Right renal pelvis (tissue), 4 donors: Measurements from ENCODE around the gene DNAJB8. TPM values are rescaled to one million over a fixed set of nuclear protein-coding genes. Genes with fewer than 3 reads are reported as not detected.
A peak's percentile ranks its signal among the peaks of the same experiment; 100 is the strongest.

Source experiments
- DNase-seq, 4 donors: peaks; one replicate each; pipeline ENCODE4 v3.0.0-alpha.2; 2013; ENCODE audit warnings: low read depth in 4 of 4, low spot score in 3 of 4, missing footprints in 1 of 4
- polyA plus RNA-seq, 4 donors: library from polyadenylated mRNA; unstranded; fragments of 120-200 nt; gene quantifications; one replicate each; pipeline ENCODE4 v1.2.1, GENCODE V29; 2013; ENCODE audit not compliant: insufficient read length in 4 of 4

The DNAJB8 gene
- polyA plus RNA-seq, 4 donors, result not detected

DNA sequence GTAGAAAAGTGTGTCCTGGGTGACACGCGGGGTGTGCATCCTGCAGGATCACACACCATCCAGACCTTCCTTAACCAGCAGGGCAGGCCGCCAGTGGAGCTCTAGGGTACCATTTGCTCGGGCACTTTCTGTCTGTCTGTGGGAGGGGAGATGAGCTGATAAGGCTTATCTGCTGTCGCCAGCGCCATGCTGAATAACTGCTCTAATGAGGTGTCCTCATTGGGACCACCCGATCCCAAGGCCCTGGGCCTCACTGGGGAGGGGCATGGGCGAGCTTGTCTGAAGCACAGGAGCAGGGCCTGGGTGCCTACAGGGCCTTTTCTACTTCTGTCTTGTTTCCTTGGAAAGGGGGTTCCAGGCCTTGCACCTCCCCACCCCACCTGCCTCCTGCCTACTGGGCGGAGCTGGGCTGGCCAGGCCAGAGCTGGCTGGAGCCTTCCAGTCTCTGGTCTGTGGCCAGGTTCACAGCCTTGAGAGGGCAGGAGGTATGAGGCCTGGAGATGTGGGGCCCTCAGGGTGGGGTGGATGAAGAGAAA, 28.8 kb upstream of the DNAJB8 start:
- DNase-seq, result no peak

DNA sequence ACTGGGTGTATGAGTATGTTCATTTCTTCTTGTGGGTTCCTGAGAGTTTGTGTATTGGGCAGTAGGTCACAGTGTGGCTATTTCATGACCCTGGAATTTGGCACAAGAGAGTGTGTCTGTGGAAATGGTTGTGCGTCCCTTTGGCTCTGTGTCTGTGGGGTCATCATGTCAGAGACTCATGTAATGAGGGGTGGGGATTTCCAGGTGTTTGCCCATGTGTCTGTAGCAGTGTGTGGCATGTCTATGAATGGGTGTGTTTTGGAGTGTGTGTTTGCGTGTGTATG, 27.6 kb upstream of the DNAJB8 start:
- no peak for DNase-seq

DNA sequence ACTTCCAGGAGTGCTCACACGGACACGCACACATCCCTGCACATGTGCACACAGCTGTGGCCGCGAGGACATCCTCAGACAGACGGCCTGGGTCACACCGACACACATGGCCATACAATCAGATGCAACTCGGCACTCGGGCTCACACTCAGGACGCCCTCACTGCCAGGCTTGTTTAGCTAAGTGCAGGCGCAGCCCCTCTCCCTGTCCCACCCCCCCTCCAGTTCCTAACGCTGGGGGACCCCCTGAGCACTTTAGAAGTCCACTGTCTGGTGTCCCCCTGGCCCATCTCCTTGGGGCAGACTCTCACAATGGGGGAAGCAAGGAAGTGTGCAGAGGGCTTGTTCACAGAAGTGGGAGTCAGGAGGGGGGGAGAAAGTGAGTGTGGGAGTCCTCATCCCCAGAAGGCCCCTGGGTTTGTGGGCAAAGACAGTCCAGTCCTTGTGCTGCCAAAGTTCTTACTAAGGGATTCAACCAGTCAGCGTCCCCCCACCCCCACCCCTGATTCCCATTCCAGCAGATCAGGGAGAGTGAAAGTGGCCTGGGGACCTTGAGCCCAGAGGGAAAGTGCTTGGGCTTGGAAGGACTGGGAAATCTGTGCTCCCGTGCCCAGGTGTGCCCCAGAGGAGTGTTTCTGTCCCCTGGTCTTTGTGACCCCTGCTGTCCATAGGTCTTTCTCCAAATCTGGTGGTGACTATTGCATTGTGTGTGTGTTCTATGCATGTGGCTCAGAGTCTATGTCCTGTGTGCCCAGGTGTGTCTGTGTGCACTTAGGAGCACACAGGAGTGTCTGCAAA, 27.1 kb upstream of the DNAJB8 start:
- DNase-seq, result no peak

DNA sequence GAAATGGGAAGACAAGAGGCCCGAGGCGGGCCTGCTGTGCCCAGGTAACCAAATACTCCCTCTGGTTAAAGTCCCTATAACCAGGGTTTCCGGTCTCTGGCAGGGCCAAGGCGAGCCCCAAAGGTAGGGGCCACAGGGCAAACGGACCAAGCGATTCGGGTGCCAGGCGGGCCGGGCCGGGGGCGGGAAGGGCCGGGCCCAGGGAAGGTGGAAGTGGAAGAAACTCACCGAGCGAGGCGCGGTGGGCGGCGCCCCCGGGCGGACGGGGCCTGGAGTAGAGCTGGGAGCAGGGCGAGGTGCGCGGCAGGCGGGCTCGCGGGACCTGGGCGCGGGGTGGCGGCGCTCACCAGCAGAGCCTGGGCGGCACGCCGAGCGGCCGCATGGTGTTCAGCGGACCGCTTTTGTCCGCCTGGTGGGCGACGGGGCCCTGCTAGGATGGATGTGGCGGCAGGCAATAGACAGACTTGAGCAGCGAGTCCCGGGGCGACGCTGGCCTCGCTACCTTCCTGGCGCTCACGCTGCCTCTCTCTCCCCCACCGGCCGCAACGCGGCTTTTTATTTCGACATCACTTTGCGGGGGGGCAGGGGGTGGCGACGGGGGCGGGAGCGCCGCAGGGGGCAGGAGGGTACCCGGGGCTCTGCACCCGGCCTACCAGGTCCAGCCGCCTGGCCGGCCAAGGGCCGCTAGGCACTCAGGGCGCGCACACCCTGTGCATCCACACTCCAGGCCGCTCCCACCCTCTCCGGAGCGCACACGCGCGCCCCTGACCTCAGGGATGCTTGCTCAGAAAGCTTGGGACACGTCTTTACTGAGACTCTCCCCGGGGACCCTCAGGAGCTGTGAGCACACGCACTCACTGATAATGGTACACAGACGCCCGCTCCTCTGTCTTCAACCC, 26.2 kb upstream of the DNAJB8 start, which contains the start of gene GATA2:
Gene GATA2, minus strand, starts transcription at position 531 of the 899 bp plus-strand sequence. CDS start 6,170 bp downstream, outside the sequence.
- no peak for DNase-seq

DNA sequence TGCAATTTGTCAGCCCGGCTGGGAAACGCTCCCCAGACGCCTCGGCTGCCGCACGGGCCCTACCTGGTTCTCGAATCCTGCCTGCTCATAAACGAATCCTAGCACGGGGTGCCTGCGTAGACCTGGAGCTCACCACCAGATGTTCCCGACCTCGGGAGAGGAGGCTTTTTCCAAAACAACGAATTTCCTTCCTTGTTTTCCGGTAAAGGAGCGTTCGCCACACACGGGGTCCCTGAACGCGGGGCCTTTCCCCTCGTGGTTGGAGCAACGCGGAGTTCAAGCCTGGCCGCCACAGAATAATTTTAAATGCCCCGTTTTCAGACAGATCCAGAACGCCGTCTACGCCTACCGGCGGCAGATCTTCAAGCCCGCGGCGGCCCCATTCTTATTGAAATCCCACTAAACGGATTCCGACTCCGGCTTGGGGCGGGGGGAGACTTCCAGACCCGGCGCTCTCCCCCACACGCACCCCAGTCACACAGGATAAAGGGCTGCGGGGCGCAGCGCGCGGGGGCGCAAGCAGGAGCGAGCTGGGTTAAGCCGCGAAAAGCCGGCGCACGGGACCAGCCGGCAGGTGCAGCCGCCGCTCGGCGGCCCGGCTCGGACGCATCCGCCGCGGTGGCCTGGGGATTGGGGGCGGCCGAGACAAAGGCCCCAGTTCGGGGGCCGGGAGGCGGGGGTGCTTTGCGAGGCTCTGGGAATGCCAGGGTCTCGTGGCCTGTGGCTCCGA, 25.4 kb upstream of the DNAJB8 start:
- peak in 1 of 4 donors; percentile 58 for DNase-seq

DNA sequence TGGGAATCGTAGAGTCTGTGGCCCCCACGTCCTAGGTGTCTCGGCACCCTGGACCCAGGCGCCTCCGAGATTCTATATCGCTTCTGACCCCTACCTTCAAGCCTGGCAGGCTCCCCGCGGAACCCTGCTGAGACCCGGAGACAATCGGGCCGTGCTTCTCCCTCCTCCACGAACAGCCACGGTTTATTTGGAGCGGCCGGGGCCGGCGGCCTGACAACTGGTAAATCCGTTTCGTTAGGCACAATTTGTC, 24.9 kb upstream of the DNAJB8 start:
- peak in 1 of 4 donors; percentile 37 for DNase-seq

DNA sequence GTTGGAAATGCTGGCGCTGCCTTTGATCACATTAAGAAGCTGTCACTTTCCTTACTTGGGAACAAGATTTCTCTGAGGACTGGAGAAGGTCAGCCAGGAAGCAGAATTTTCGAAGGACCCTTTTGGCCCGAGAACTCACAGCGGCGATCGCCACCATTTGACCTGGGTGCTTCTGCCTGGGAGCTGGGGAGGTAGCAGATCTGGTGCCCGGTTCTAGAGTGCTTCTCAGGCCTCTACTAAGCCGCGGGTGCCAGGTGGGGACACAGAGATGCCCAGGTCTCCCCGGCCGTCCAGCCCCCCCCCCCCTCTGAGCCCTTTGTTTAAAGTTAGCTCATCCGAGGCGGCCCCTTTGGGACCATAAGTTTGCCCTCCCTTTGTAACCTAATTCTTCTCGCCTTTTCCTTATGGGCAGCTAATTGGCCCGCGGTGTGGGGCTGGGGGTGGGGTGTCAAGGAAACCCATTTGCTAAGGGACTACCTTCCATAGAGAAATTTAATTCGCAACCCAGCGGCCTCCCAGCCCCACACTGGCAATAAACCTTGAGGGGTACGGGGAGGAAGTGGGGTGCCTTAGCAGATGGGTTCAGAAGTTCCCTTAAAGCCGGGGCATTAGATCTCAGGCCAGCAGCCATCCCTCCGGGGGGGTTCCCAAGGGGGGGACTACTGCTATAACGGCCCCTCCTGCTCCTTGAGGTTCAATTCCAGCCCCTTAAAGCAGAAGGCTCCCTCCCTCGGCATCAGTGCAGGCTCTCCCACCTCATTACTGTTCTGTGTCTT, 24.4 kb upstream of the DNAJB8 start:
- DNase-seq, result no peak

DNA sequence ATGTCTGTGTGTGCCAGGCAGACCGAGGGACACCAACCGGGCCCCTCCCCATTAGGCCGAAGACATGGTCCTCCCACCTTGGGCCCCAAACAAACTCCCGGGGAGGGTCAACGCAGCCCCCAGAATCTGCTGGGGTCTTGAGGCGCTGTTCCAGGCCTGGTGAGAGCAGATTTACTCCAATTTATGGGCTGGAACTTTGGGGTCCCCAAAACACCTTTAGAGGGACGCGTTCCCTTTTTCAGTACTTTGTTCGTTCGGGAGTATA, 23.9 kb upstream of the DNAJB8 start:
- no peak for DNase-seq

DNA sequence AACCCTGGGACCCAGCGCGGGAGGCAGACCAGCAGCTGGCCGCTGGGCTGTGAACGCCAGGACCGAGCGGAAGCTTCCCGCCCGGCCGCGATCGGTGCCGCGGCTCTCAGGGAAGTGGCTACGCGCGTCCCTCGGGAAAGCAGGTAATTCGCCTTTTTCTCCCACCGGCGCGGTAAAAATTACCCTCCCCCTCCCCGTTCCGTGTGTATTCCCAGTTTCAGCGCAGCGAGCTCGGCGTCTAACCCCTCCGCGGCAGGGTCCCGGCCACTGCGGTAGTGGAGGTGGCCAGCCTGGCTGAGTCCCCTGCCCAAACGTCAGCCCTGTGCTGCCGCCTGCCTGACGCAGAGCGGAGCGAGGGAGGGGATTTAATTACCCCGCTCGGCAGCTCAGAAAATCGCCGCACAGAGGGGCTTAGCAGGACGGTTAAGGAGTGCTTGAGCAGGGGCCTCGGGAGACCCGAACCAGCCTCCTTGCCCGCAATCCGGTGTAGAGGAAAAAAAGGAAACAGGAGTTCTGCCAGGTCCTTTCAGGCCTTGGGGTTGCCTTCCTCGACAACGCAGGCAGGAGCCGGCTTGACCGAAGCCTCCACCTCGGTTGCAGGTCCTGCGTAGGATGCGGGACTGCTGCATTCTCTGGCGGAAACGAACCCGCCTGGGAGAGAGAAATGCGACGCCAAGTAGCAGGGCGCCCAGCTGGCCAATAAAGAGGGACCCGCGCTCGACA, 23.4 kb upstream of the DNAJB8 start:
- DNase-seq, result peak in 1 of 4 donors; percentile 63

DNA sequence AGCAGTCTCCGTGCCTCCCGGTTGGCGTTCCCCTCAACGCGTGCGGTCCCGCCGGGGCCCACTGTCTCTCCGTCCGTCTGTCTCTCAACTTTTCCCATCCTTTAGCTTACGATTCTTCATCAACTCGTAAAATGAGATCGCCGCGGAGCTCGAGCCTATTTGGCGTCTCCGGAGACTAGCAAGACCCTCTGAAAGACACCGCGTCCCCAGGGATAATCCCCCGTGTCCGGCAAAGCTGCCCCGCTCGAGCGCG, 22.9 kb upstream of the DNAJB8 start:
- no peak for DNase-seq

DNA sequence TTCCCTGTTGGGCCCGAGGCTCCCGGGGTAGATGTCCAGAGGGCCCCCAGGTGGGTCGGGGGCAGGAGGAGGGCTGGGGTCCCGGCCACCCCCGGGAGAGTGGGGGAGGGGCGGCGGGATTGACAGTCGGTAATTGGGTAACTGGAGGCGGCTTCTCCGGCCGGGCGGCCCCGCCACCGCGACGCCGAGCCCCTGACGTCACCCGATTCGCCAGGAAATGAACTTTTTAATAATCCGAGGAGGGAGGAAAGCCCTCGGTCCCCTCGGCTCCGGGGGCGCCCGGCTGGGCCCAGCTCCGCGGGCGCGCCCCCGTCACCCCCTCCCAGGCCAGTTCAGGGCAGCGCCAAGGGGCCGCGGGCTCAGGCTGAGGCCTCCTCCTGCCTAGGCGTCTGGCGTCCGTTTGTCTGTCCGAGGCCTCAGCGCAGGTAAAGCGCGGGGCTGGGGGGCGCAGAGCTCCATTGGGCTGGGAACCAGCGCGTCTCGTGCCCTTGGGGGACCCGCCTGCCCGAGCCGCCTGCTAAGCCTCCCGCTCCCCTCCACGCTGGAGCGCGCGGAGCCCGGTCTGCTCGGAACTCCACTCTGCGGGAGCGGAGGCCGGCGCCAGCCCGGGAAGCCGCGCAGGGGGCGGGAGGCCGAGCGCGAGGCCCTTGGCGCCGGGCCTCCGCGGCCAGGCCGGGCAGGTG, 22.4 kb upstream of the DNAJB8 start:
- DNase-seq, result no peak

DNA sequence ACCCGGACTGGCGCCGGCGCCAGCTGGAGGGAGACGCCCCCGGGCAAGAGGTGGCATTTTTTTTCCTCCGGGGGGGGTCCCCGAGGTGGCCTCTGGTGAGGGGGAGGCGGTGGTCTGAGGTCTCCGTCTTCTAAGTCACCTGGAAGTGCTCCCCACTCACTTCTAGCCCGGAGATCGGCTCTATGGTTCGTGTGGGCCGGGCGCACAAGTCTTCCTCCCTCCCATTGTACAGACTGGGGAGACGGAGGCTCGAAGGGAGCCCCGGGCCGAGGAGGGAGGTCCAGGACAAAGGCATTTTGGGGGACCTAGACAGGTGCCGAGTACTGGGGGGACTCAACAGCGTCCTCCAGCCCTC, 21.9 kb upstream of the DNAJB8 start:
- no peak for DNase-seq

DNA sequence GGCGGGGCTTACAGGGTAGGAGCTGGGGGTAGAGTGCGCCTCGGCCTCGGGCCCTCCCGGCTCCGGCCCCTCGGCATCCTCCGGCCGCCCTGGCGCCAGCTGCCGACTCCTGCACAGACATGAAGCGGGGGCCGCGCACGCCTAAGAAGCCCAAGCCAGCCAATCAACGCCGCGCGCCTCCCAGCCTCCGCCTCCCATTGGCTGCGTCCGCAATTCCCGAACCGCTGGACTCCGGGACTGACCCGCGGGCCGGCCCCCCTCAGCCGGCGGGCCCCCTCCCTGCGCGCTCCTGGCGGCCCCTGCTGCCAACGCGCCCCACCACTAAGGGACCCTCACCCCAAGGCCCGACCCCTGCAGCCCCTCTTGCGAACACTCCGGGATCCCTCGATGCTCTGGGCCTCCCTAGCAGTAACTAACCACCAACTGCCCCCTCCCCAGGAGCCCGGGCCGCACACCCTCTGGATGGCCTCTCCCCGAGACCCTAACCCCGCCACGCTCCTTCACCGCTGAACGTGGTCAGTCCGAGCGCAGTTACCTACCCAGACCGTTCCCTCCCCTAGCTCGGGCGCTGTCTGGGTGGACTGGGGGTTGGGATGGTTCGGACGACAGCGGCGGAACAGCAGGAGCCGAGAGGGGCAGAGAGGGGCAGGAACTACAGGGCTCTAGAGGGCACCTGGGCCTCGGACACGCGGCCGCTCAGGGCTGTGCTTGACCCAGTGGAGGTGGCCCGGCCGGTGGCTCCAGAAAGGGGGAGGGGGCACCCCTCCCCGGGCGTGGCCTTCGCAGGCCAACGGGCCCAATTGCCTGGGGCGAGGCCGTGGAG, 21.3 kb upstream of the DNAJB8 start:
- DNase-seq, result peak in 2 of 4 donors; percentile 75 to 77

DNA sequence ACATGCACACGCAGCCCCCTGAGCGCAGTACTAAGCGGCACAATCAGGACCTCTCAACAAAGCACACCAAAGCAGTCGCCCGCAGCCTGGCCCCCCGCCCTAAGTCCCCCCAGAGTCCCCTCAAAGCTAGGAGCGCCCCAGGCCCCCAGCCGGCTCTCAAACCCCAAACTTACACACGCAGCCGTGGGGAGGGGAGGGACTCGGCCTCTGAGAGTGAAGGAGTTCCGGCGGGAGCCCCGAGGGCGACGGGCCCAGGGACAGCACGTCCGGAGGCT, 20.8 kb upstream of the DNAJB8 start:
- no peak for DNase-seq

DNA sequence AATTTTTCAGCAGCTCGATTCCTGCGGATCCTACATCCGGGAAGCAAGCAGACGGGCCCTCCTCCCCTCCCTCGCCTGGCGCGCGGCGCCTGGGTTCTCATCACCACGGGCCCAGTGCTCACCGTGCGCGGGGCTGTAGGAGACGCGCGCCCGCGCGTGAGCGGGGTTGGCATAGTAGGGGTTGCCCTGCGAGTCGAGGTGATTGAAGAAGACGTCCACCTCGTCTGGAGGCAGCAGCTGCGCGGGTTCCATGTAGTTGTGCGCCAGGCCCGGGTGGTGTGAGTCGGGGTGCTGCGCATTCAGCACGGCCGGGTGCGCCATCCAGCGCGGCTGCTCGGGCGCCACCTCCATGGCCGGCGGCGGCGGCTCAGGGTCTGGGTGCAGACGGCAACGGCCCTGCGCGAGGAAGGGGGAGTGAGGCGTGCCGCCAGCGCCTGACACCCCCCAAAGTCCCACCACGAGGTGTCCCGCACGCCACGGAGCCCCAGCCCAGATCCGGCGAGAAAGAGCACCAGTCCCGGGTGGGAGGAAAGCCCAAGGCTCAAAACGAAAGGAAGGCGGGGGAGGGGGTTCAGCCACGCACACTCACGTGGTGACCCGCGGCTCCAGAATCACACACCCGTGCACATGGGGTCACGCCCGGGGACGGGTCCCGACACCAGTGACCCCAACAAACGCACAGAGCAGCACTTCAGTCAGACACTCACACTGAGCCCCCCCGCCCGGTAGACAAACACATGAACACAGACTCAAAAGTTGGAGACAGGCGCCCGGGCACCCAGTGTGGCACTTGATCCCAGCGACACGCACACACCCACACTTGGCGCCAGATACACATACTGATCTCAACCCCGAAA, 20.2 kb upstream of the DNAJB8 start:
- DNase-seq, result peak in 1 of 4 donors; percentile 42

DNA sequence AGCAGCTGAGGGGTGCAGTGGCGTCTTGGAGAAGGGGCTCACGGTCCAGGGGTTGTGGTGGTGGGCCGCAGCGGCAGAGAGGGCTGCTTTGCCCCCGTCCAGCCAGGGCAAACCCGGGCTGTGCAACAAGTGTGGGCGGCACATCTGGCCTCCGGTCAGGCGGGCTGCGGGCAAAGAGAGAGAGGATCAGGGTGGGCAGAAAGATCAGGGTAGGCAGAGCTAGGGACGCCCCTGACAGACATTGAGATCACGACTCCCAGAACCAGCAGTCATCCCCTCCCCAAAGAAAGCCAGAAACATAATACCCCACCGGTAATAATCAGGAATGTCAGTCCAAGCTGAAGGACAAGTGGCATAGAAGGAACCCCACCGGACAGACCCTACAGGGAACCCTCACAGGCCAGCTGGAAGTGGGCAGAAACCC, 19.5 kb upstream of the DNAJB8 start:
- no peak for DNase-seq

DNA sequence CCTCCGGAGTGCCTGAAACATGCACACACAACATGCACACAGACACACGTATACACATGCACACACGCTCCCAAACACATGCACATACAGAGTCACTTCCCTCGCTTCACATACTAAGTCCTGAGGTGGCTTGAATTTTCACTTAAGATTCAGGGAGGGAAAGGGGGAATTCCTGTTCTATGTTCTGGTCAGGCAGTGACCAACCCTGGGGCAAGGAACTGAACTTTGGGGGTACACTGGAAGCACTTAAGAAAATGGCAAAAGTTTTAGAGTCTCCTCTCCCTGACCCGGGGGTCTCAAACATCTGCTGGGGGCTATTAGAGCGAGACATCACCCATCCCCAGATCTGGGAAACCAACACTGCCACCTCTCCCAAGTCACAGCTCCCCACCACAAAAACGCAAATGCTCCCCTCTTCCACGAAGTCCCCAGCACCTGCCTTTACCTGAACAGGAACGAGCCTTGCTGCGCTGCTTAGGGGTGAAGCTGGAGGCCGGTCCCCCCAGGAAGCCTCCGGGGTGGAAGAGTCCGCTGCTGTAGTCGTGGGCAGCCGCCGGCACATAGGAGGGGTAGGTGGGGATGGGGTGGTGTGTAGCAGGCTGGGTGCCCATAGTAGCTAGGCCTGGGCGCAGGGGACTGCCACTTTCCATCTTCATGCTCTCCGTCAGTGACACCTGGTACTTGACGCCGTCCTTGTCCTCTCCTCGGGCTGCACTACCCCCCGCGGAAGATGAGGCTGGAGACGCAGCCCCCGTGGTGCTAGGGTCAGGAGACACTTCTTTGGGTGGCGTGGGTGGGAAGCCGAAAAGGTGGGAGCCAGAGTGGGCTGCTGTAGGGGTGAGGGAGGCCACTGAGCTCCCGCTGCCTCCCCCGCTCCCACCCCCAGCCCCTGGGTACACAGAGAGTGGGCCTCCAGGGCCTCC, 18.9 kb upstream of the DNAJB8 start:
- DNase-seq, result no peak
